NCI-H524 (cell line): ENCODE data around the gene ZNF484.
"Not testable (repeated sequence)": the region's sequence is repeated elsewhere in the genome, so short reads cannot be mapped to it uniquely, and the experiment has no call there.

Experiments used
- DNase-seq, 2 experiments: peaks; one replicate each; lab custom pipeline; 2025; lab: John Stamatoyannopoulos, UW

ZNF484 gene

DNA sequence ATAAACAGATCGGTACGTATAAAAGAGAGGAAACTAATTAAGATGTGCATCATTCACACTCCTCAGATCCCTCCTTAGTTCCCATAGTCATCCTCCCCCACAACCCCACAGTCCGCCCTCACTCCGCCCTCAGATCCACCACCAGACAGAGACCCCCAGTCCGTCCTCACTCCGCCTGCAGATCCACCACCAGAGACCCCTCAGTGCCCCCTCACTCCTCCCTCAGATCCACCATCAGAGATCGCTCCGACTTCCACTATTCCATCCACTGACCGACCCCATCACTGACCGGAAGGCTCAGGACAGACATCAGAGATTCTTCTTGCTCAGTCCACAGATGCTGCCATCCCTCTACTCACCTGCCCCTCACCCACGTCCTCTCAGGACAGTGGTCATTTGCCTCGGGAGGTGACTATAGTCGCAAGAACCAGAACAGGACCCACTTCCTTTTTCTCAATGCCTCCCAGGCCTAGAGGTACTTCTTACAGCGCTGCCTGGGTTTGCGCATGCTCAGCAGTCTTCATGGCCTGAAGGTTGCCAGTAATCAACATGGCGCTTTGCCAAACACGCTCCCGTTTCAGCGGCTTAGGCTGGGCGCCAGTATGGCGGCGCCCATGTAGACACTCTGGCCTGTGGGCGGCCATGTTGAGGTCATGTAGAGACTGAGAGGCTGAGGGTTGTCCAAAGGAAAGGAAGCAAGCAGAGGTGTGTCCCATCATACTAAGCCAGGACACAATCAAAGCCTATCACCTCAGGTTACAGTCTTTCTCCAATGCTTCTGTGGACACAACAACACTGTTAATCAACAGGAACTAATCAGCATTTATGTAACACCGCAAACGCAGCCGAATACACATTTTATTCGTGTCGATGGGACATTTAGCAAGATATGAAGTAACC lies at the start of gene ZNF484:
Gene ZNF484 (minus strand): TSS at position 508 of the 900 bp plus-strand sequence. CDS start 3,009 bp downstream, outside the sequence.
- DNase-seq = peak; percentile 99 to 100

DNA sequence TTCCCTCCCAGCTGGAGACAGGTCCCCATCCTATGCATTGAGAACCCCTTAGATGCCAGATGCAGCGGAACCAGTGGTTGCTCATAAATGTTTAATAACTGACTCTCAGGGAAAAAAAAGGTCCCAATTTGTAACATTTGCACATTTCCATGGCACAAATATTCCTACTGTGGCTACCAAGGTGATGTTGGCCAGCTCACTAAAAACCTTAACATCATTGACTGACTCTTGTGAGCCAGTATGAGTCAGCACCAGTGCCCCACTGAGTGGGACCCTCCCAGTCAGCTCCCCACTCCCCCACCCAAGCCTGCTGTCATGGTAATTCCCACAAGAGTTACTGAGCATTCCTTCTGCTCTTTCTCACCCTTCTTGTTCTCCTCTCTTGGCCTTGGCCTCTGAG lies 42.6 kb upstream of the ZNF484 start:
- DNase-seq = no peak

GRCh38 chr9:92917176-92917800 lies 39.5 kb upstream of the ZNF484 start:
- no peak for DNase-seq

DNA sequence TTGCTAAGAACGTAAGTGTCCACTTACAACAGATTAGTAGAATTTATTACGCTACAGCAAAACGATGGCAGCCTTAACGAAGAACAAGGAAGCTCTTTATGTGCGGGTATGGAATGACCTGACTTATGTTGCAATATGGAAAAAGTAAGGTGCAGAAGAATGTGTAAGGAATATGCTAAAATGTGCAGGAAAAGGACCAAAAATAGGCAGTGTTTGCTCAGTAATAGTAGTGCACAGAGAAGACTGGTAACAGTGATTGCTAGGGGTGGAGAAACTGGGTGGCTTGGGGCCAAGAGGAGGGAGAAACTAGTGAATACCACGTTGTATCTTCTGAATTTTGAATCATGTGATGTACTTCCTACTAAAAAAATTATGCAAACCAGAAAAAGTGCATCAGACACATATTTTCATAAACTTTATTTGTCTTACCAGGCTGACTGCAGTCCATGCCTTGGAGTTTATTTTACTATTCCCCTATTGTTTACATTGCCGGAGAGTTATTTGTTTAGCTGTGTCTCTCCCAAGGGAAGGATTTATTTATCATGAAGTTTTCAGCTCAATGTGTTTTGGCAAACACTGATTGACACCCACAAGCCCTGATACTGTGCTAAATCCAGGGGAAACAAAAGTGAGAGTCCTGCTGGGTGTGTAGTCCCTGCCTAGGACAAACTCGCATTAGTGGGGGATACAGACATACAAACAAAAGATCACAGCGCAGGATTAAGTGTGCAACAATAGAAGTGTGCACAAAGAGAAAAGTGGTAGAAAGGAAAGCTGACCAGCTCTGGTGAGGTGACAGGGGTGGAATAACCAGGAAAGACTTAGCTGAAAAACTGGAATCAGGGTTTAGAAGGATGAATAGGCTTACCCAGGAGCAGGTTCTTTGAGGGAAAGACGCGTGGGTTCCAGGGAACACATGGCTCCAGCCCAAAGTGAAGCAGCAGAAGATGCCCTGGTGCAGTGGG lies 34.0 kb upstream of the ZNF484 start:
- DNase-seq = no peak

- DNase-seq = not testable (repeated sequence)
These were observed 27.3 kb upstream of the ZNF484 start for GRCh38 chr9:92905137-92905536.

- DNase-seq = no peak
These were observed 19.5 kb upstream of the ZNF484 start for GRCh38 chr9:92897323-92897722.

- DNase-seq = no peak
These were observed 18.1 kb upstream of the ZNF484 start for GRCh38 chr9:92895812-92896436.

- DNase-seq = no peak
These were observed 17.0 kb upstream of the ZNF484 start for GRCh38 chr9:92894711-92895362.

DNA sequence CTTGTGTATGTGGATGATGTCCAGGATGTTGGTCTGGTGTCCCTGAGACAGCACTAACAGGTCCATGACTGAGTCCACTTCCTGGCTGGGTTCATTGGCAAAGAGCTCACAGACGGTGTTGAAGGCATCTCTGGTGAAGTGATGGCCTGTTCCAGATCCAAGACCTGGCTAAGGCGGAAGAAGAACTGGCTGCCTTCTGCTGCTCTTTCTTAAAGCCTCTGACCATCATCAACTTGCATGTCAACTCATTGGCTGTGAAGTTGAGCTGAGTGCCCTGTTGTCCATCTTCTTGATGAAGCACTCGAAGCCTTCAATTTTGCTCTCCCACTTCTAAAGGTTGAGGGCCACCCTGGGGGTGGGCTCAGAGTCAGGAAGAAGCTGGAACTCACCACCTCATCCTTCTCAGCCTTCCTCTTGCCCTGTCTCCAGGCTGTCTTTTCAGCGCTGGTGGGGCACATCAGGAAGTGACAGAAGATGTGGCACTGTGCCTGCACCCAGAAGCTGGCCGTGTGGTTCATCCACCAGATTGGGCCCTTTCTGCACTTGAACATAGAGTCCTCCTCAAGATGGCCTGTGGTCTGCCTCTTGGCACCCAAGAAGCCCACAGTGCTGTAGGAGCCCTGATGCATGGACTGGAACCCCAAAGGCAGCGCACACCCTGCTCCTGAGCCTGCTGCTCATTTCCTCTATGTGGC lies 16.2 kb upstream of the ZNF484 start:
- not testable (repeated sequence) for DNase-seq

DNA sequence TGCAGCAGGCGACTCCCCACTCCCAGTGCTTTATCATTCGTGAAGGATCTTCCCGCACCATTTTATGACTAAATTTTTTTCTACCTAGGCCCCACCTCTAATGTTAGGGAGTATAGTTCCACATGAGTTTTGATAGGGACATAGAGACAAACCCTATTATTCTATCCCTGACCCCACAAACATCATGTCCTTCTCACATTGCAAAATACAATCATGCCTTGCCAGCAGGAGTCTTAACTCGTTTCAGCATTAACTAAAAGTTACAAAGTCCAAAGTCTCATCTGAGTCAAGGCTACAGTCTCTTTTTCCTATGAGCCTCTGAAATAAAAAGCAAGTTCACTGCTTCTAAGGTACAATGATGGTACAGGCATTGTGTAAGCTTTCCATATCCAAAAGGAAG lies 14.4 kb upstream of the ZNF484 start:
- DNase-seq = not testable (repeated sequence)

DNA sequence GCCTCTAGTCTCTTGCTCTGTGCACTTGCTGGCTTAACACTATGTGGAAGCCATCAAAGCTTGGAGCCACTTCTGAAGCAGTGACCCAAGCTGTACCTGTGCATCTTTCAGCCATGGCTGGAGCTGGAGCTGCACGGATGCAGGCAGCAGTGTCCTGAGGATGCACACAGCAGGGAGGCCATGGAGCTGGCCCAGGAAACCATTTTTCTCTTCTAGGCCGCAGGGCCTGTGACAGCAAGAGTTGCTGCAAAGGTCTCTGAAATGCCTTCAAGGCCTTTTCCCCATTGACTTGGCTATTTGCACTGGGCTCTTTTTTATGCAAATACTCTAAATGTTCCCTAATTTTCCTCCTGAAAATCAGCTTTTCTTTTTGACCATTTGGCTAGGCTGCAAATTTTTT lies 12.9 kb upstream of the ZNF484 start:
- no peak for DNase-seq

- peak in 1 of 2 experiments; percentile 45 for DNase-seq
These were observed 10.1 kb upstream of the ZNF484 start for GRCh38 chr9:92887880-92888338.

DNA sequence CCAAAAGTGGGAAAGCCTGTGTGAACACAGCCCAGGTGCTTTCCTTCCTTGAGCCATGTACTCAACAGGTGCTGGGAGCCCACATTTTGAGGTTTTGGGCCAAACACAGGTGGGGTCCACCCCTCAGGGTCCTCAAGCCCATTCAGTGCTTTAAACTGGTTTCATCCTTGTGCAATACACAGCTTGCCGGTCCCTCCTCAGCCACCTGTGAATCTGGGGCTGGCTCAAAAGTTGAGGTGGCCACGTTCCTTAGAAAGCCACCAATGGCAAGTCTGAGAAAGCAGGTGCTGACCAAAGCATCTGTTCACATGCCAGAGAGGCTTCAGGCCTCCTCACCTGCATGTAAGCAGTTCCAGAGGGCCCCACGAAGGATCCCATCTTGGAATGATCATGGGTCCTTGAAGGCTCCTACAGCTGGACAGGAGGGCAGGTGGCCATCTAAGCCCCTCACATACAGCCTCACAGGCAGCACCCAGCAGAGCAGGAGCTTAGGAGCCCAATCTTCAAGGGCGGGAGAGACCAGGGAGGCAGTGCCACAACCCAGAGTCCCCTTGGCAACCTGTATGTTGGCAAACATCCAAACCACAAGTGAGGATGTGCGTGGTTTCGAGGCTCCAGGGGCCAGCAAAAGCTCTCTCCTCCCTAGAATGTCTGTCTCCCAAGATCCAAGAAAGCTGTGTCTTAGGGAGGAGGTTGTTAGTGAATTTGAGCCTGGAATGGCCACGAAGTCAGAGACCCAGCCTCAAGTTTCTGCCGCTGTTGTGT lies 9.2 kb upstream of the ZNF484 start:
- peak; percentile 86 to 95 for DNase-seq

- DNase-seq = peak in 1 of 2 experiments; percentile 36
These were observed 6.0 kb upstream of the ZNF484 start for GRCh38 chr9:92883666-92884405.

DNA sequence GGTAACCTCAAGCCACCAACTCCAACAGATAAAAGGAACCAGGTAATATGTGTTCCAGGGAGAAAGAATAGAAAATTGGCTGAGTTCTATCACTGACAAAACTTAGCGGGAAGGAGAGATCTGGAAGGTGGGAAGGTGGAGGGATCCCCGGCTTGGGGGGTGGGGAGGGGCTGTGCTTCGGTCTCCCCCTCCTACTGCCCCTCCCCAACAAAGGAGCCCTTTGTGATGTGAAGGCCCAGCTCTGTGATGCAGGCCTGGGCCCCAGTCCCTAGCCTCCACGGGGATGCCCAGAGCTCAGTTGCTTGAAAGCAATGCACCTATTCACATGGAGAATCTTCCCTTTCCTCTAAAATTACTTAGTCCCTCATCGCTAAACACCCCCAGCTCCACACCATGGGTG lies 4.4 kb upstream of the ZNF484 start:
- DNase-seq = no peak

DNA sequence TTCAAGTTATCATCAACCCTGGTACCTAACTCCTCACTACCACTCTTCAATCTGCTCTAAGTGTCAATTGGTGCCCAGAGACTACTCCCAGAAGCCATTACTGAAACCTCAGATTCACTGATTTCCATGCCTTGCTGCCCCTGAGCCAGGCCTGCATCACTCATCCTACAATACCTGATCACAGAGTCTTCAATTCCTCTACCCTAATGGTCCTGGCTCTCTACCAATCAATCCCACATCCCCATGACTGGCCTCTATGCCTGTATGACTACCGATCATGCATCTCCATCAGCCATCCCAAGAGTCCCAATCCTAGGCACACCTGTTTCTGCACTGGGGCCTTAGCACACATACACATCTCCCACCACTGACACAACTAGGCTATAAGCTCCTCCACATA lies 2.5 kb downstream of the ZNF484 start:
- DNase-seq = no peak

- no peak for DNase-seq
These were observed 7.5 kb downstream of the ZNF484 start for GRCh38 chr9:92870289-92870688.

- not testable (repeated sequence) for DNase-seq
These were observed 11.2 kb downstream of the ZNF484 start for GRCh38 chr9:92866600-92866999.

- no peak for DNase-seq
These were observed 13.7 kb downstream of the ZNF484 start for GRCh38 chr9:92864152-92864551.
